ENCODE data around the gene CTAG1A. TPM values are rescaled to one million over a fixed set of nuclear protein-coding genes. Genes with fewer than 3 reads are reported as not detected.
"Not testable (repeated sequence)": the region's sequence is repeated elsewhere in the genome, so short reads cannot be mapped to it uniquely, and the experiment has no call there.

CTAG1A gene
- total RNA-seq, 2 experiments from 2014 or later = not detected

- no peak for DNase-seq
- Mint-ChIP-seq H3K4me3 (no peak overlapping the region), H3K4me1 (peaks cover 13% of the 10 kb centered on the region), H3K27me3 (no peaks in the 10 kb centered on the region), H3K36me3 (ENCODE audit: low read depth) (no peaks in the 10 kb centered on the region), H3K27ac (no peak overlapping the region), H3K9me3 (no peaks in the 10 kb centered on the region)
- POLR2A ChIA-PET = no interaction called here
- CTCF ChIA-PET = no interaction called here
Observed at GRCh38 chrX:154605566-154605965, 20.6 kb downstream of the CTAG1A start.

- Mint-ChIP-seq H3K27me3 (no peaks in the 10 kb centered on the region), H3K36me3 (ENCODE audit: low read depth) (no peaks in the 10 kb centered on the region), H3K27ac (no peak overlapping the region), H3K9me3 (no peaks in the 10 kb centered on the region), H3K4me3 (no peak overlapping the region), H3K4me1 (peaks cover 13% of the 10 kb centered on the region)
- no peak for DNase-seq
- CTCF ChIA-PET = no interaction called here
- POLR2A ChIA-PET = no interaction called here
Observed at GRCh38 chrX:154607370-154607769, 22.4 kb downstream of the CTAG1A start.

GRCh38 chrX:154607976-154608375 lies 23.0 kb downstream of the CTAG1A start:
- CTCF ChIA-PET = not testable (repeated sequence)
- H3K4me1 Mint-ChIP-seq = peaks cover 13% of the 10 kb centered on the region

GRCh38 chrX:154608823-154609222 lies 23.9 kb downstream of the CTAG1A start:
- CTCF ChIA-PET; H3K27me3 Mint-ChIP-seq; H3K27ac Mint-ChIP-seq; POLR2A ChIA-PET; DNase-seq; H3K9me3 Mint-ChIP-seq; H3K36me3 Mint-ChIP-seq (ENCODE audit: low read depth); H3K4me3 Mint-ChIP-seq: not testable (repeated sequence)
- H3K4me1 Mint-ChIP-seq = peaks cover 13% of the 10 kb centered on the region

More at GRCh38 chrX:154607976-154608375, 23.0 kb downstream of the CTAG1A start:
- H3K4me3 Mint-ChIP-seq; H3K9me3 Mint-ChIP-seq; H3K27ac Mint-ChIP-seq; H3K36me3 Mint-ChIP-seq (ENCODE audit: low read depth); DNase-seq; H3K27me3 Mint-ChIP-seq; POLR2A ChIA-PET: not testable (repeated sequence)

- CTCF ChIA-PET; H3K4me3 Mint-ChIP-seq; POLR2A ChIA-PET; H3K4me1 Mint-ChIP-seq; H3K27me3 Mint-ChIP-seq; DNase-seq; H3K9me3 Mint-ChIP-seq; H3K27ac Mint-ChIP-seq; H3K36me3 Mint-ChIP-seq (ENCODE audit: low read depth): not testable (repeated sequence)
Observed at GRCh38 chrX:154611146-154611545, 26.2 kb downstream of the CTAG1A start.

- H3K27ac Mint-ChIP-seq; H3K4me1 Mint-ChIP-seq; DNase-seq; CTCF ChIA-PET; H3K9me3 Mint-ChIP-seq; H3K4me3 Mint-ChIP-seq; H3K36me3 Mint-ChIP-seq (ENCODE audit: low read depth); POLR2A ChIA-PET; H3K27me3 Mint-ChIP-seq: not testable (repeated sequence)
Observed at GRCh38 chrX:154613586-154613985, 28.7 kb downstream of the CTAG1A start.

GRCh38 chrX:154619182-154619581 lies 34.2 kb downstream of the CTAG1A start, which contains the start of gene CTAG1B:
Gene CTAG1B (minus strand): TSS chrX:154619282. CDS start chrX:154619218, 64 bp downstream.
- DNase-seq; H3K27ac Mint-ChIP-seq; H3K4me1 Mint-ChIP-seq; H3K4me3 Mint-ChIP-seq; H3K9me3 Mint-ChIP-seq; CTCF ChIA-PET; H3K27me3 Mint-ChIP-seq; H3K36me3 Mint-ChIP-seq (ENCODE audit: low read depth); POLR2A ChIA-PET: not testable (repeated sequence)

- H3K36me3 Mint-ChIP-seq (ENCODE audit: low read depth); H3K27me3 Mint-ChIP-seq; H3K9me3 Mint-ChIP-seq; H3K27ac Mint-ChIP-seq; H3K4me3 Mint-ChIP-seq; CTCF ChIA-PET; DNase-seq; H3K4me1 Mint-ChIP-seq; POLR2A ChIA-PET: not testable (repeated sequence)
Observed at GRCh38 chrX:154620767-154621414, 36.0 kb downstream of the CTAG1A start.

- CTCF ChIA-PET, H3K4me1 Mint-ChIP-seq, H3K4me3 Mint-ChIP-seq: not testable (repeated sequence)
Observed at GRCh38 chrX:154628960-154629359, 44.0 kb downstream of the CTAG1A start.

GRCh38 chrX:154630949-154631348 lies 46.0 kb downstream of the CTAG1A start:
- CTCF ChIA-PET; DNase-seq; H3K9me3 Mint-ChIP-seq; H3K27ac Mint-ChIP-seq; H3K4me3 Mint-ChIP-seq; H3K36me3 Mint-ChIP-seq (ENCODE audit: low read depth); H3K4me1 Mint-ChIP-seq; H3K27me3 Mint-ChIP-seq; POLR2A ChIA-PET: not testable (repeated sequence)

More at GRCh38 chrX:154628960-154629359, 44.0 kb downstream of the CTAG1A start:
- POLR2A ChIA-PET; H3K9me3 Mint-ChIP-seq; DNase-seq; H3K27ac Mint-ChIP-seq; H3K27me3 Mint-ChIP-seq; H3K36me3 Mint-ChIP-seq (ENCODE audit: low read depth): not testable (repeated sequence)

GRCh38 chrX:154633661-154634060 lies 48.7 kb downstream of the CTAG1A start:
- H3K27ac Mint-ChIP-seq; CTCF ChIA-PET; H3K27me3 Mint-ChIP-seq; H3K9me3 Mint-ChIP-seq; POLR2A ChIA-PET; H3K4me1 Mint-ChIP-seq; H3K36me3 Mint-ChIP-seq (ENCODE audit: low read depth); DNase-seq; H3K4me3 Mint-ChIP-seq: not testable (repeated sequence)

Other genes with a start within 250 kb of the CTAG1A start
- gene FLNA, start 210.5 kb upstream of the CTAG1A start, total RNA-seq = 1,000 to 10,000 TPM; 1,571 to 1,579 TPM
- 10 to 100 TPM; 65.5 to 66.0 TPM for gene EMD, start 205.8 kb upstream of the CTAG1A start, total RNA-seq
- gene RPL10, start 186.8 kb upstream of the CTAG1A start, total RNA-seq = 1,000 to 10,000 TPM; 2,958 to 2,962 TPM
- 10 to 100 TPM; 23.3 to 23.7 TPM for gene DNASE1L1, start 175.9 kb upstream of the CTAG1A start, total RNA-seq
- gene TAFAZZIN, start 173.6 kb upstream of the CTAG1A start, total RNA-seq = 10 to 100 TPM; 93.7 to 93.9 TPM
- gene ATP6AP1, start 156.5 kb upstream of the CTAG1A start, total RNA-seq = 10 to 100 TPM; 52.3 to 53.2 TPM
- gene GDI1, start 148.0 kb upstream of the CTAG1A start, total RNA-seq = 100 to 1,000 TPM; 114 to 117 TPM
- 10 to 100 TPM; 62.4 to 65.4 TPM for gene FAM50A, start 141.0 kb upstream of the CTAG1A start, total RNA-seq
- gene PLXNA3, start 126.9 kb upstream of the CTAG1A start, total RNA-seq = 10 to 100 TPM; 49.3 to 52.8 TPM
- gene LAGE3, start 105.9 kb upstream of the CTAG1A start, total RNA-seq = 10 to 100 TPM; 28.1 to 29.9 TPM
- 10 to 100 TPM; 44.5 to 47.3 TPM for gene UBL4A, start 98.5 kb upstream of the CTAG1A start, total RNA-seq
- 10 to 100 TPM; 27.0 to 27.6 TPM for gene SLC10A3, start 94.5 kb upstream of the CTAG1A start, total RNA-seq
- 10 to 100 TPM; 24.9 to 29.0 TPM for gene FAM3A, start 68.9 kb upstream of the CTAG1A start, total RNA-seq
- gene G6PD, start 38.3 kb upstream of the CTAG1A start, total RNA-seq = 10 to 100 TPM; 62.7 to 64.4 TPM
- 10 to 100 TPM; 51.9 to 54.0 TPM for gene IKBKG, start 37.5 kb upstream of the CTAG1A start, total RNA-seq
- gene CTAG1B, start 34.1 kb downstream of the CTAG1A start, total RNA-seq = not detected
- gene CTAG2, start 68.4 kb downstream of the CTAG1A start, total RNA-seq = not detected
- 10 to 100 TPM; 10.5 to 12.0 TPM for gene GAB3, start 165.9 kb downstream of the CTAG1A start, total RNA-seq
- 10 to 100 TPM; 46.8 to 50.4 TPM for gene DKC1, start 177.7 kb downstream of the CTAG1A start, total RNA-seq
- 10 to 100 TPM; 26.5 to 29.8 TPM for gene MPP1, start 220.4 kb downstream of the CTAG1A start, total RNA-seq
- gene SMIM9, start 249.5 kb downstream of the CTAG1A start, total RNA-seq = not detected